Suprapubic skin (tissue), 4 donors: ENCODE measurements around the gene ODF2.
"Not testable (repeated sequence)": the region's sequence is repeated elsewhere in the genome, so short reads cannot be mapped to it uniquely, and the experiment has no call there.

Source experiments
- EP300 ChIP-seq: sonication (generic); formaldehyde crosslinking; IDR thresholded peaks from one replicate; pipeline ENCODE4 v1.6.1; 2017; ENCODE audit warnings: antibody characterized with exemption
- POLR2A ChIP-seq, 2 donors: fragments of 450-650 bp; IDR thresholded peaks; one replicate each; pipeline ENCODE4 v1.6.1; 2017; ENCODE audit warnings: antibody characterized with exemption in 2 of 2, mild to moderate bottlenecking in 2 of 2, moderate library complexity in 2 of 2
- POLR2AphosphoS5 ChIP-seq, 3 donors: sonication (generic); formaldehyde crosslinking; IDR thresholded peaks; one replicate each; pipeline ENCODE4 v1.6.1; 2017; ENCODE audit warnings: antibody characterized with exemption in 3 of 3
- TF ChIP-seq, protein P1 (sequence below), 2 donors: fragments of 200-600 bp in 1 of 2; fragments of 450-650 bp in 1 of 2; sonication (generic) in 1 of 2; IDR thresholded peaks; one replicate each; pipeline ENCODE4 v1.5.1; 2016 to 2019; ENCODE audit warnings: antibody characterized with exemption in 2 of 2, mild to moderate bottlenecking in 1 of 2, moderate library complexity in 1 of 2

DNA sequence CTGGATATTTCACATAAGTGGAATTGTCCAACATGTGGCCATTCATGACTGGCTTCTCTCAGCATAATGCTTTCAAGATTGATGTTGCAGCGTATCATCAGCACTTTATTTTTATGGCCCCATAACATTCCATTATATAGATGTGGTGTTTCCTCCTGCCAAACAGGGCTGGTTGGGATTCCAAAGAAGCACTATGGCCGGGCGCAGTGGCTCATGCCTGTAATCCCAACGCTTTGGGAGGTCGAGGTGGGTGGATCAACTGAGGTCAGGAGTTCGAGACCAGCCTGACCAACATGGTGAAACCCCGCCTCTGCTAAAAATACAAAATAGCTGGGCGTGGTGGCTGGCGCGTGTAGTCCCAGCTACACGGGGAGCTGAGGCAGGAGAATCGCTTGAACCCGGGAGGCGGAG, 47.6 kb downstream of the ODF2 start:
- TF ChIP-seq, protein P1, sequence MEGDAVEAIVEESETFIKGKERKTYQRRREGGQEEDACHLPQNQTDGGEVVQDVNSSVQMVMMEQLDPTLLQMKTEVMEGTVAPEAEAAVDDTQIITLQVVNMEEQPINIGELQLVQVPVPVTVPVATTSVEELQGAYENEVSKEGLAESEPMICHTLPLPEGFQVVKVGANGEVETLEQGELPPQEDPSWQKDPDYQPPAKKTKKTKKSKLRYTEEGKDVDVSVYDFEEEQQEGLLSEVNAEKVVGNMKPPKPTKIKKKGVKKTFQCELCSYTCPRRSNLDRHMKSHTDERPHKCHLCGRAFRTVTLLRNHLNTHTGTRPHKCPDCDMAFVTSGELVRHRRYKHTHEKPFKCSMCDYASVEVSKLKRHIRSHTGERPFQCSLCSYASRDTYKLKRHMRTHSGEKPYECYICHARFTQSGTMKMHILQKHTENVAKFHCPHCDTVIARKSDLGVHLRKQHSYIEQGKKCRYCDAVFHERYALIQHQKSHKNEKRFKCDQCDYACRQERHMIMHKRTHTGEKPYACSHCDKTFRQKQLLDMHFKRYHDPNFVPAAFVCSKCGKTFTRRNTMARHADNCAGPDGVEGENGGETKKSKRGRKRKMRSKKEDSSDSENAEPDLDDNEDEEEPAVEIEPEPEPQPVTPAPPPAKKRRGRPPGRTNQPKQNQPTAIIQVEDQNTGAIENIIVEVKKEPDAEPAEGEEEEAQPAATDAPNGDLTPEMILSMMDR (IDR thresholded peaks at IDR 0.05) = not testable (repeated sequence)
- TF ChIP-seq POLR2A (IDR thresholded peaks at IDR 0.05); POLR2AphosphoS5 (IDR thresholded peaks at IDR 0.05); EP300: not testable (repeated sequence)
